Ovary (tissue), 9 donors: ENCODE data around the gene GPR33. TPM values are rescaled to one million over a fixed set of nuclear protein-coding genes. Genes with fewer than 3 reads are reported as not detected.

Experiments used
- DNase-seq, 5 donors: peaks; one replicate each; pipeline ENCODE4 v3.0.0-alpha.2; 2019 to 2020
- H3K27ac ChIP-seq, 2 donors: fragments of 200-600 bp; one replicate each; pipeline versions ENCODE4 v1.5.1 to v1.8.0; 2019 to 2022
- H3K27me3 ChIP-seq: fragments of 200-600 bp; one replicate; pipeline ENCODE4 v1.8.0; 2022
- H3K36me3 ChIP-seq: fragments of 200-600 bp; sonication (generic); one replicate; pipeline ENCODE4 v1.5.1; 2019
- H3K4me1 ChIP-seq: one replicate; pipeline ENCODE4 v1.8.1; 2013; ENCODE audit warnings: mild to moderate bottlenecking, moderate library complexity; ENCODE audit not compliant: insufficient read depth
- H3K4me3 ChIP-seq: fragments of 200-600 bp; sonication (generic); one replicate; pipeline ENCODE4 v1.5.1; 2017
- H3K9me3 ChIP-seq, 2 donors: fragments of 200-600 bp in 1 of 2; sonication (generic) in 1 of 2; one replicate each; pipeline versions ENCODE4 v1.5.1 to v1.8.1; 2013 to 2019; ENCODE audit warnings: mild to moderate bottlenecking in 1 of 2, moderate library complexity in 1 of 2
- CTCF ChIP-seq, 3 donors: fragments of 450-650 bp in 2 of 3; fragments of 200-600 bp in 1 of 3; IDR thresholded peaks; one replicate each; pipeline versions ENCODE4 v1.5.1 to v1.8.0; 2016 to 2022; ENCODE audit warnings: antibody characterized with exemption in 3 of 3, mild to moderate bottlenecking in 1 of 3
- EP300 ChIP-seq: sonication (generic); formaldehyde crosslinking; IDR thresholded peaks from one replicate; pipeline ENCODE4 v1.6.1; 2017; ENCODE audit warnings: antibody characterized with exemption
- POLR2A ChIP-seq: fragments of 450-650 bp; IDR thresholded peaks from one replicate; pipeline ENCODE4 v1.6.1; 2017; ENCODE audit warnings: antibody characterized with exemption, mild to moderate bottlenecking, moderate library complexity
- intact Hi-C, 4 donors: fragments of 100-400 bp; cut with DNase I; formaldehyde crosslinking; loops; one replicate each; pipeline versions ENCODE4 v1.11.0 to v1.15.1; 2022 to 2023
- polyA plus RNA-seq, 2 donors: library from polyadenylated mRNA; stranded (reverse); fragments of 200-250 nt in 1 of 2; fragments of 350-450 nt in 1 of 2; fragmentation: Illumina TruSeq in 1 of 2; extraction: RNeasy Lipid Tissue Mini Kit (QIAGEN cat#74804) in 1 of 2; gene quantifications; one replicate each; pipeline ENCODE4 v1.2.3, GENCODE V29; 2013 to 2014
- total RNA-seq, 7 donors: library from RNA; depleted of rRNA in 2 of 7; stranded (reverse); fragments of >200 nt in 2 of 7; fragmentation: NEBNext Ultra II Directional in 3 of 7; extraction: Animal tissue kit (Norgen Biotek cat#: 25700) in 3 of 7; gene quantifications; one replicate each; pipeline versions ENCODE4 v1.1.0 to v1.2.4, GENCODE V29; 2016 to 2023
- donor health status: DM: no; HTN: no; CAD: no; lungs with moderate emphysema.
- donor health status: DM: no; HTN: no; CAD: no.
- donor health status: Bipolar disorder and iron deficiency.
- donor health status: DM: yes; HTN: yes; CAD: no.
- donor health status: DM: no; HTN: no; CAD: no.
- donor health status: DM: yes; HTN: yes; CAD: no.

GPR33 gene
- total and polyA plus RNA-seq, 9 donors: not detected

- Histone ChIP-seq H3K27me3 (no peaks in the 10 kb centered on the region), H3K4me1 (no peaks in the 10 kb centered on the region), H3K27ac (no peak overlapping the region), H3K4me3 (no peak overlapping the region), H3K36me3 (no peaks in the 10 kb centered on the region), H3K9me3 (peaks cover 0 to 2% of the 10 kb centered on the region in 2 donors)
- TF ChIP-seq POLR2A (no peak), EP300 (no peak), CTCF (IDR thresholded peaks at IDR 0.05) (no peak)
- intact Hi-C loops: no loop called here
- DNase-seq: no peak
These were observed 52.6 kb downstream of the GPR33 start for GRCh38 chr14:31435276-31435675.

Other genes with a start within 250 kb of the GPR33 start
- gene HEATR5A, start 67.5 kb downstream of the GPR33 start, total RNA-seq: 10 to 100 TPM; 14.8 to 32.9 (median 23.5) TPM
- 10 to 100 TPM in 1 of 2 donors, 1 to 10 TPM in 1; 6.2 to 11.9 TPM for gene HEATR5A, start 67.5 kb downstream of the GPR33 start, polyA plus RNA-seq
- gene DTD2, start 30.5 kb downstream of the GPR33 start, total RNA-seq: 10 to 100 TPM; 13.0 to 34.1 (median 22.0) TPM
- 10 to 100 TPM; 11.1 to 15.8 TPM for gene DTD2, start 30.5 kb downstream of the GPR33 start, polyA plus RNA-seq
- gene NUBPL, start 73.4 kb upstream of the GPR33 start, total RNA-seq: 10 to 100 TPM in 6 of 7 donors, 1 to 10 TPM in 1; 9.8 to 17.6 (median 14.0) TPM
- gene NUBPL, start 73.4 kb upstream of the GPR33 start, polyA plus RNA-seq: 10 to 100 TPM in 1 of 2 donors, 1 to 10 TPM in 1; 5.8 to 12.0 TPM